ENCODE measurements around the gene SLFN5. TPM values are rescaled to one million over a fixed set of nuclear protein-coding genes. Genes with fewer than 3 reads are reported as not detected.

The SLFN5 gene
- total and polyA plus RNA-seq, 2 of the 13 experiments (the other 11 are each of a cell fraction or from before 2014, with no cell fraction given), result 0.25 to 0.35 TPM

- Histone ChIP-seq H3K9ac (ENCODE audit: insufficient read depth, low read depth, low read length) (no peak overlapping the region), H3K4me2 (ENCODE audit: low read depth, low read length) (no peak overlapping the region), H4K20me1 (ENCODE audit: insufficient read depth, low read length) (no peaks in the 10 kb centered on the region), H3K9me3 (ENCODE audit: low read length) (no peaks in the 10 kb centered on the region), H2AFZ (ENCODE audit: low read length) (no peak overlapping the region), H3K79me2 (ENCODE audit: insufficient read depth, low read length) (no peaks in the 10 kb centered on the region), H3K36me3 (replicated peaks in 1 of 2; ENCODE audit: control insufficient read depth in 1 of 2, insufficient read depth in 2 of 2, low read length in 2 of 2) (no peaks in the 10 kb centered on the region), H3K27ac (ENCODE audit: extremely low read length, insufficient read depth, low read length) (no peak overlapping the region), H3K4me3 (replicated peaks in 1 of 3; ENCODE audit: insufficient read depth in 1 of 3, low read depth in 2 of 3, low read length in 3 of 3) (no peak overlapping the region), H3K4me1 (ENCODE audit: insufficient read depth, low read length) (0 out of 2 replicates have a peak, but pooled peaks cover 6% of the 10 kb centered on the region), H3K27me3 (ENCODE audit: control insufficient read depth in 1 of 2, insufficient read depth in 2 of 2, low read length in 2 of 2) (no peaks in the 10 kb centered on the region)
- TF ChIP-seq MATR3 (CRISPR knock-in tag; IDR thresholded peaks at IDR 0.05) (no peak), XBP1 (CRISPR knock-in tag; IDR thresholded peaks at IDR 0.05) (no peak), NFE2 (CRISPR knock-in tag; IDR thresholded peaks at IDR 0.05) (no peak), ZNF615 (CRISPR knock-in tag; IDR thresholded peaks at IDR 0.05; ENCODE audit: borderline replicate concordance) (no peak), IRF2 (CRISPR knock-in tag; IDR thresholded peaks at IDR 0.05) (no peak), PHF5A (CRISPR knock-in tag; IDR thresholded peaks at IDR 0.05; ENCODE audit: low read depth, unreplicated experiment) (no peak)
- no peak for FAIRE-seq
- intact Hi-C loops (cut with micrococcal nuclease; ENCODE audit: unreplicated experiment), result no loop called here
- WGBS (ENCODE audit: low lambda C conversion rate), result 95% methylated on average over 4 of the region's 4 CpGs
- DNase-seq (ENCODE audit: low spot score), result no peak
- ChIA-PET POLR2A (no interaction called here), CTCF (ENCODE audit: low intra/inter-chr PET ratio, low total read pairs) (no interaction called here)
- no TSS peak for BruUV-seq (replicated peaks)
- ATAC-seq, result no peak
- in situ Hi-C loops (cut with HindIII; ENCODE audit: extremely low pct_ligation_motif_present, low pct_unique_long_range_greater_than_20kb), result no loop called here
These were observed 12.4 kb downstream of the SLFN5 start for GRCh38 chr17:35255316-35255715.

GRCh38 chr17:35256629-35257028 is 13.8 kb downstream of the SLFN5 start:
- ATAC-seq (peak; percentile 63), DNase-seq (ENCODE audit: low spot score) (no peak), FAIRE-seq (no peak)
- POLR2A ChIA-PET, result no interaction called here
- CTCF ChIA-PET (ENCODE audit: low intra/inter-chr PET ratio, low total read pairs), result no interaction called here
- Histone ChIP-seq H3K79me2 (ENCODE audit: insufficient read depth, low read length) (no peaks in the 10 kb centered on the region), H3K36me3 (replicated peaks in 1 of 2; ENCODE audit: control insufficient read depth in 1 of 2, insufficient read depth in 2 of 2, low read length in 2 of 2) (no peaks in the 10 kb centered on the region), H4K20me1 (ENCODE audit: insufficient read depth, low read length) (no peaks in the 10 kb centered on the region), H3K4me3 (replicated peaks in 1 of 3; ENCODE audit: insufficient read depth in 1 of 3, low read depth in 2 of 3, low read length in 3 of 3) (no peak overlapping the region), H3K9me3 (ENCODE audit: low read length) (no peaks in the 10 kb centered on the region), H2AFZ (ENCODE audit: low read length) (no peak overlapping the region), H3K27me3 (ENCODE audit: control insufficient read depth in 1 of 2, insufficient read depth in 2 of 2, low read length in 2 of 2) (no peaks in the 10 kb centered on the region), H3K9ac (ENCODE audit: insufficient read depth, low read depth, low read length) (no peak overlapping the region), H3K4me2 (ENCODE audit: low read depth, low read length) (no peak overlapping the region), H3K27ac (ENCODE audit: extremely low read length, insufficient read depth, low read length) (no peak overlapping the region), H3K4me1 (ENCODE audit: insufficient read depth, low read length) (0 out of 2 replicates have a peak, but pooled peaks cover 6% of the 10 kb centered on the region)
- intact Hi-C loops (cut with micrococcal nuclease; ENCODE audit: unreplicated experiment), result no loop called here
- WGBS (ENCODE audit: low lambda C conversion rate), result 0% methylated on average over 1 of the region's 5 CpGs
- no TSS peak for BruUV-seq (replicated peaks)
- in situ Hi-C loops (cut with HindIII; ENCODE audit: extremely low pct_ligation_motif_present, low pct_unique_long_range_greater_than_20kb), result no loop called here
- no peak for TF ChIP-seq ZNF318 (CRISPR knock-in tag; IDR thresholded peaks at IDR 0.05)
- TF ChIP-seq MED8 (CRISPR knock-in tag; IDR thresholded peaks at IDR 0.05; ENCODE audit: insufficient replicate concordance), result no peak
- TF ChIP-seq CHCHD3 (CRISPR knock-in tag; IDR thresholded peaks at IDR 0.05), result no peak
- TF ChIP-seq MEIS2 (CRISPR knock-in tag; IDR thresholded peaks at IDR 0.05), result no peak
- no peak for TF ChIP-seq BRCA1 (CRISPR knock-in tag; IDR thresholded peaks at IDR 0.05)
- TF ChIP-seq RBFOX2 (IDR thresholded peaks at IDR 0.05; ENCODE audit: low read depth, low read length), result no peak
- no peak for TF ChIP-seq NFKB2 (CRISPR knock-in tag; IDR thresholded peaks at IDR 0.05; ENCODE audit: borderline replicate concordance)
